Breast epithelium (tissue), 4 donors: ENCODE results near the gene TPST1. TPM values are rescaled to one million over a fixed set of nuclear protein-coding genes. Genes with fewer than 3 reads are reported as not detected.

Experiments used
- DNase-seq, 2 donors: peaks; one replicate each; pipeline ENCODE4 v3.0.0-alpha.2; 2019; ENCODE audit warnings: low spot score in 2 of 2
- H3K27ac ChIP-seq, 2 donors: fragments of 200-600 bp; sonication (generic) in 1 of 2; one replicate each; pipeline ENCODE4 v1.5.1; 2016 to 2019; ENCODE audit warnings: mild to moderate bottlenecking in 1 of 2
- H3K27me3 ChIP-seq, 2 donors: fragments of 200-600 bp; sonication (generic) in 1 of 2; one replicate each; pipeline versions ENCODE4 v1.5.1 to v1.6.0; 2017 to 2019; ENCODE audit warnings: control low read depth in 1 of 2, mild to moderate bottlenecking in 1 of 2
- H3K36me3 ChIP-seq: fragments of 200-600 bp; one replicate; pipeline ENCODE4 v1.5.1; 2019
- H3K4me1 ChIP-seq, 2 donors: fragments of 200-600 bp; sonication (generic); one replicate each; pipeline ENCODE4 v1.5.1; 2016 to 2019; ENCODE audit warnings: control low read depth in 1 of 2
- H3K4me3 ChIP-seq, 3 donors: fragments of 200-600 bp; sonication (generic); 1 replicate in 2 of 3; 2 replicates in 1 of 3; pipeline ENCODE4 v1.5.1; 2016 to 2019; ENCODE audit warnings: mild to moderate bottlenecking in 3 of 3, moderate library complexity in 2 of 3
- H3K9me3 ChIP-seq, 2 donors: fragments of 200-600 bp; sonication (generic) in 1 of 2; one replicate each; pipeline ENCODE4 v1.5.1; 2016 to 2019; ENCODE audit warnings: control low read depth in 1 of 2
- POLR2A ChIP-seq: fragments of 450-650 bp; IDR thresholded peaks from one replicate; pipeline ENCODE4 v1.6.1; 2016; ENCODE audit warnings: antibody characterized with exemption, mild to moderate bottlenecking, moderate library complexity
- POLR2AphosphoS5 ChIP-seq, 3 donors: sonication (generic); formaldehyde crosslinking; IDR thresholded peaks; one replicate each; pipeline ENCODE4 v1.6.1; 2017; ENCODE audit warnings: antibody characterized with exemption in 3 of 3
- intact Hi-C: fragments of 100-400 bp; cut with DNase I; formaldehyde crosslinking; loops from one replicate; pipeline ENCODE4 v1.15.1; 2023; ENCODE audit warnings: low total_unique reads
- total RNA-seq, 3 donors: library from RNA; depleted of rRNA; stranded (reverse); fragments of >200 nt; gene quantifications; one replicate each; pipeline ENCODE4 v1.1.0, GENCODE V29; 2016
- TF ChIP-seq, protein P1 (sequence below), 3 donors: fragments of 450-650 bp; IDR thresholded peaks; one replicate each; pipeline ENCODE4 v1.5.1; 2016 to 2017; ENCODE audit warnings: antibody characterized with exemption in 3 of 3, mild to moderate bottlenecking in 3 of 3, moderate library complexity in 3 of 3

Gene TPST1
- total RNA-seq, 3 donors from 2014 or later, result 23.2 to 34.4 (median 23.3) TPM

DNA sequence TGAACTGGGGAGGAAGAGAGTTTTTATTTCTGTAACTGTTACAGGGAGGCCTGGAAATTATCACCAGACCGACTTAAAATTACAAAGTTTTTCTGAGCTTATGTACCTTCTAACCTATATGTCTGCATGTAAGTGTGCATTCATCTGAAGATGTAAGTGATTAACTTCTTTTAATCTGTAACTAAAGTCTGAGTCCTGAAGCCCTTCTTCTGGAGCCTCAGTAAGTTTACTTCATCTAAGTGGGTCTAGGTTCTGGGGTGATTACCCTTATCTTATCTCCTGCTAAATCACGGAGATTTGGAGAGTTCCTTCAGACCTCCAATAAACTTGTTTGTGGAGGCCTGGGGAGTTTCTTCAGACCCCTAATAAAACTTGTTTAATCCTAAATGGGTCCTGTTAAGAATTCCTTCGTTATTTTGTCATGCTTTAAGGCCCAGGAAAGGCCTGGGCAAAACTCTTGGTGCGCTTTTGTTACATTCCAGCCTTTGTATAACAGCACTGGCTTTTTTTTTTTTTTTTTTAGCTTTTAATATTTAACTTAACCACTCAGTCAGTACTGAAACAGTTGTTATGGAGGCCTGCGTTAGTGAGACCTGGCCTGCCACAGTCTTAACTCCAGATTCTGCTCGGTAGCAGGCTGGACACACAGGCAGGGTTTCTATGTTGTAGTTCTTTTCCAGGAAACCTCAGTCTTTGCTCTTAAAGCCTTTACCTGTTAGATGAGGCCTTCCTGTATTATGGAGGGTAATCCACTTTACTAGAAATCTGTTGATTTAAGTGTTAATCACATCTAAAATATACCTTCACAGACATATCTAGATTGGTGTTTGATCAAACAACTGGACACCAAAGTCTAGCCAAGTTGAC is 33.0 kb downstream of the TPST1 start:
- Histone ChIP-seq H3K36me3 (no peaks in the 10 kb centered on the region), H3K4me1 (no peaks in the 10 kb centered on the region), H3K4me3 (no peak overlapping the region), H3K27ac (peak overlapping the region; percentile 20 to 29), H3K27me3 (no peaks in the 10 kb centered on the region), H3K9me3 (no peaks in the 10 kb centered on the region)
- no peak for TF ChIP-seq POLR2A
- TF ChIP-seq, protein P1, sequence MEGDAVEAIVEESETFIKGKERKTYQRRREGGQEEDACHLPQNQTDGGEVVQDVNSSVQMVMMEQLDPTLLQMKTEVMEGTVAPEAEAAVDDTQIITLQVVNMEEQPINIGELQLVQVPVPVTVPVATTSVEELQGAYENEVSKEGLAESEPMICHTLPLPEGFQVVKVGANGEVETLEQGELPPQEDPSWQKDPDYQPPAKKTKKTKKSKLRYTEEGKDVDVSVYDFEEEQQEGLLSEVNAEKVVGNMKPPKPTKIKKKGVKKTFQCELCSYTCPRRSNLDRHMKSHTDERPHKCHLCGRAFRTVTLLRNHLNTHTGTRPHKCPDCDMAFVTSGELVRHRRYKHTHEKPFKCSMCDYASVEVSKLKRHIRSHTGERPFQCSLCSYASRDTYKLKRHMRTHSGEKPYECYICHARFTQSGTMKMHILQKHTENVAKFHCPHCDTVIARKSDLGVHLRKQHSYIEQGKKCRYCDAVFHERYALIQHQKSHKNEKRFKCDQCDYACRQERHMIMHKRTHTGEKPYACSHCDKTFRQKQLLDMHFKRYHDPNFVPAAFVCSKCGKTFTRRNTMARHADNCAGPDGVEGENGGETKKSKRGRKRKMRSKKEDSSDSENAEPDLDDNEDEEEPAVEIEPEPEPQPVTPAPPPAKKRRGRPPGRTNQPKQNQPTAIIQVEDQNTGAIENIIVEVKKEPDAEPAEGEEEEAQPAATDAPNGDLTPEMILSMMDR (IDR thresholded peaks at IDR 0.05), result no peak
- TF ChIP-seq POLR2AphosphoS5 (IDR thresholded peaks at IDR 0.05), result no peak
- no peak for DNase-seq
- intact Hi-C loops, result no loop called here

DNA sequence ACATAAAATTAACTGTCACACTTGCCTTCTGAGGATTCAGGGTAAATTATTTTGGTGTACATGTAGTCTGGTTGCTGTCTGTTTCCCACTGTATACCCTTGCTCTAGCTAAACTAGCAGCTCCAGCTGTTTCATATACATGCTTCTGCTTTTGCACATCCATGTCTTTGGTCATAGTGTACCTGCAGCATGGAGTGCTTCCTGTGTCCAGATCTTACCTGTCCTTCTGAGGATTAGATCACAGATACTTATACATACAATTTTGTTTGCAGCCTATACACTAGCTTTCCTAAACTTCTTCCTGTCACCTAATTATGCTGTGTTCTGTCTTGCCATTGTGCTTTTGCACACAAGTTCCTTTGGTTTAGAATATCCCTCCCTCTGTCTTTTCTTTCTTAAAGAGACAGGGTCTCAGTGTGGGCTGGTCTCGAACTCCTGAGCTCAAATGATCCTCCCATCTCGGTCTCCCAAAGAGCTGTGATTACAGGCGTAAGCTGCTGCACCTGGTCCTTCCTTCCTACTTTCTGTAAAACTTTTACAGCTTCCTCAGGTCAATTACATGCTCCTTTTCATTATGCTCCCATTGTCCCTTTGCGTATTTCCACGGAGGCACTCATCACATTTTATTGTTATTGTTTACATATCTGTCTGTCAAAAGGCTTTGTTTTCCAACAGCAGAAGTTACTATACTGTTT is 33.8 kb downstream of the TPST1 start:
- H3K4me1 ChIP-seq, result no peaks in the 10 kb centered on the region
- H3K27ac ChIP-seq, result no peak overlapping the region
- no peak for DNase-seq
- H3K36me3 ChIP-seq, result no peaks in the 10 kb centered on the region
- no peaks in the 10 kb centered on the region for H3K27me3 ChIP-seq
- intact Hi-C loops, result no loop called here
- no peak overlapping the region for H3K4me3 ChIP-seq
- no peaks in the 10 kb centered on the region for H3K9me3 ChIP-seq
- no peak for TF ChIP-seq POLR2A
- TF ChIP-seq, protein P1 (IDR thresholded peaks at IDR 0.05), result no peak
- TF ChIP-seq POLR2AphosphoS5 (IDR thresholded peaks at IDR 0.05), result no peak

GRCh38 chr7:66239467-66239856 is 34.3 kb downstream of the TPST1 start:
- H3K4me1 ChIP-seq, result no peaks in the 10 kb centered on the region
- H3K9me3 ChIP-seq, result no peaks in the 10 kb centered on the region
- H3K4me3 ChIP-seq, result no peak overlapping the region
- H3K36me3 ChIP-seq, result no peaks in the 10 kb centered on the region
- intact Hi-C loops, result no loop called here
- TF ChIP-seq POLR2AphosphoS5 (IDR thresholded peaks at IDR 0.05) (no peak), POLR2A (no peak)
- TF ChIP-seq, protein P1 (IDR thresholded peaks at IDR 0.05), result no peak
- H3K27me3 ChIP-seq, result no peaks in the 10 kb centered on the region
- H3K27ac ChIP-seq, result no peak overlapping the region
- no peak for DNase-seq

DNA sequence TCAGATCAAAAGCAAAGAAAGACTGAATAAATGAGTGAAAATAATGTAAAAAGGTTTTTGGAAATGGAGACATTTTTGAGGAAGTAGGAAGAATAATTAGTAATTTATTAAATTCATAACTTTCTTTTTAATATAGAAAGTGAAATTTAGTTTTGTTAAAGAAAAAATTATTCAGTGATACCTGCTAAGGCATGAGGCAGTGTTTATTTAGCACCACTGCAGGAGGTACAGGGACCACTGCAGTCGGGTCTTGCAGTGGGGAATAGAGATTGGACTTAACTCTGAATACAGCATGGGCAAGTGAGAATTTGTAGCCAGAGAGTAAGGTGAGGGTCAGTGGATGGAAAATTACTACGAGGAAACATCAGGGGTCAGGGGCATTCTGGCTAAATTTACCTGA is 39.9 kb downstream of the TPST1 start:
- intact Hi-C loops, result no loop called here

More for the DNA sequence above, 39.9 kb downstream of the TPST1 start:
- no peak overlapping the region for H3K4me3 ChIP-seq
- H3K27ac ChIP-seq, result no peak overlapping the region
- no peaks in the 10 kb centered on the region for H3K36me3 ChIP-seq
- H3K27me3 ChIP-seq, result no peaks in the 10 kb centered on the region
- H3K4me1 ChIP-seq, result no peaks in the 10 kb centered on the region
- no peaks in the 10 kb centered on the region for H3K9me3 ChIP-seq
- no peak for DNase-seq
- TF ChIP-seq POLR2A (no peak), POLR2AphosphoS5 (IDR thresholded peaks at IDR 0.05) (no peak)
- TF ChIP-seq, protein P1 (IDR thresholded peaks at IDR 0.05), result no peak
